Cerebellar cortex (tissue), 1 donor: ENCODE data around the gene DCBLD2.

Source experiments
- DNase-seq: peaks from one replicate; pipeline ENCODE4 v3.0.0-alpha.2; 2015; ENCODE audit warnings: low spot score

The DCBLD2 gene

DNA sequence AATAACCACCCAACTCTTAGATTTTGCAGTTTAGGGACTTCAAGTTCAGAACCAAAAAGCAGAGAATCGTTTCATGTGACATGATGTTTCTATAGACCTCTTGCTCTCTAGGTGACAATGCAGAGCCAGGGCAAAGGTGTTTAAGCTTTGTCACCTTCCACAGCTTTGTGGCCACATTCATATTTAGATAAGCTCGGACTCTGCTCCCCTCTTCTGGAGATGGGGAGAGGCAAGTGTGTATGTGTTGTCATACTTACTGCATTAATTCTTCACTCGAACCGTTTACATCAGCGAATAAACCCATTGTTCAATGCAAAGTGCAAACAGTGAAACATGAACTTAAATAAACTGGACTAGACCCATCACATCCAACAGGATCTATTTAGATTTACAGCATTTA lies 105.2 kb downstream of the DCBLD2 start:
- DNase-seq, result no peak

DNA sequence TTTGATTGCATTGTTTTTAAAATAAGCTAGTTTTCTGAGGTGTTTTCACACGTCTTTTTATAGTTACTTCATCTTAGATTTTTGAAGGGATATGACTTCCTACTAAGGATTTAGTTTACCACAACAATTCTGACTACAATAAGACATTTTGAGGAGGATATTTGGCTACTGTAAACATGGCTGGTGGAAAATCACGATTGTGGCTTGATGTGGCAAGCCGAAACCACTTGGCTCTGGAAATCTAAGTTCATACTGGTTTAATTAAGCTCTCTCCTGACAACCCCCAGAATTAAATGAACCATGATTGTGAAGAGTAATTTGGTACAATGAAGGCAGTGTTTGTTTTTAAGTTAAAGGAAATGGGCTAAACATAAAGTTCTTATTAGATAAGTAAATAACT lies 107.5 kb downstream of the DCBLD2 start:
- no peak for DNase-seq

GRCh38 chr3:98791341-98792325 lies 109.9 kb downstream of the DCBLD2 start:
- DNase-seq, result no peak

DNA sequence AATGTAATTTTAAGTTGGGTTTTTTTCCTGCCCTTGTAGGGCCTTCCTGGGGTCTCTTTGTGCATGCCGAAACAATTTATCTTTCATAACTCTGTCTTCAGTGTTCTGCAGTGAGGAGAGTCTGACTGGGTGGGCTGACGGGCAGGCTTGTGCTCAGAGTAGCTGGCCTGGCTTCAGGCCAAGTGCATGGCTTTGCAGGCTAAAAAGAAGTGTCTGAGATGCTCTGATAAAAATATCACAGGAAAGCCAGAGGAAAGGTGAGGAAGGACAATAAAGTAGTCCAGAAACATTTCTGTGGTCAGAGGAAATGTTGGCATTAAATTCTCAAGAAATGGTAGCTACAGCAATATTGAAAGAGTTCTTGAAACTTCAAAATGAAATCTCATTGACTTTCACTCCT lies 112.8 kb downstream of the DCBLD2 start:
- DNase-seq, result no peak

GRCh38 chr3:98787181-98787580 lies 114.3 kb downstream of the DCBLD2 start:
- no peak for DNase-seq

DNA sequence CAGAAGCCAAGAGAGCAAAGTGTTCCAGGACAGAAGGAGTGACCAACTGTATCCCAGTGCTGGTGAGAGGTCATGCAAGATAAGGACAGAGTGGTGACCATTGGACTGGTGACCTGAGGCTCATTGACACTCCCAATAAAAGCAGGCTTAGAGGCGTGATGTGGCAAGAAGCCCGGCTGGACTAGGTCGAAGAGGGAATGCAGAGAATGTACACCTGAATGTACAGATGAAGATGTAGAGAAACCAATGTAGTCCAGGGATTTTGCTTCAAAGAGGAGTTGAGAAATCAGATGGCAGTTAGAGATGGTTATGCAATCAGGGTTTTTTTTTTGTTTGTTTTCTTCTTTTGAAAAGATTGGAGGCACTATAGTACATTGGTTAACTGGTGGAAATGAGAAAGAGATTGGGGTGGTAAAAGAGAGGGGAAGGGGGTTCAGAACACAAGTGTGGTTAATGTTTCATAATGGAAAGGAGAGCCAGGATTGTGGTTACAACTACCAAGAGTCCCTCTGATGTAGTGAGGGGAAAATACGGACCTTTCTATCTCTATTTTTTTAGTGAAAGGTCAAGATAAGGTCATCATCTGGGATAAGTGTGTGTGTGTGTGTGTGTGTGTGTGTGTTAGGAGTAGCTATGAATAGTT lies 115.0 kb downstream of the DCBLD2 start:
- no peak for DNase-seq

GRCh38 chr3:98784666-98785600 lies 116.6 kb downstream of the DCBLD2 start:
- DNase-seq, result no peak

- no peak for DNase-seq
These were observed 117.5 kb downstream of the DCBLD2 start for GRCh38 chr3:98784042-98784441.

DNA sequence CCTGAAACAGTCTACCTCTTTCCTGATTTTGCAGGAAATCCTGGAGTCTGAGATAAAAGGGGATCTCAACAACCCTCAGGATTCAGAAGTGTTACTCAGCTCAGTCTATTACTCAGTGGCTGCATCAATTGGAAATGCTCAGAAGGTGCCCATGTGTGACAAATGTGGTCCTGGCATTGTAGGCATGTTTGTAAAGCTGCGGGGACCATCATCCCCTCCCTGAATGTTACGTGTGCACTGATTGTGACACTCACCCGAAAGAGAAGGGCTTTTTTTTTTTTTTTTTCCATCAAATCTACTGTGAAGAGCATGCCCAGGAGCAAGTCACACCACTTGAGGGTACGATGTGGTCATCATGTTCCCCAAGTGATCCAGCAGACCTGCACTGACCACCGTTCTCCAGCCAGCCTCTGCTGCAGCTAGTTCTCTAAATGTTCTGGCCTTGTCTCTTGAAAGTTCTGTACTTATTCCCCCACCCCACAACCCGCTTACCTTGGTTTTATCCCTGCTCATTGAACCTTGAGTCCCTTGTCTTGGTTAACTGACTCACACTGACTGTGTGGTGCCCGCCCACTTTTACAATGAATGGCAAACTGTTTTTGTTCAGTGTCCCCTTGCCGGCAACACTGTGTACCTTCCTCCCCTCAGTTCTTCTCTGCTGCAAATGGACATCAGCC lies 118.5 kb downstream of the DCBLD2 start:
- no peak for DNase-seq

- DNase-seq, result no peak
These were observed 121.2 kb downstream of the DCBLD2 start for GRCh38 chr3:98780343-98780742.

- no peak for DNase-seq
These were observed 121.8 kb downstream of the DCBLD2 start for GRCh38 chr3:98779541-98780335.

DNA sequence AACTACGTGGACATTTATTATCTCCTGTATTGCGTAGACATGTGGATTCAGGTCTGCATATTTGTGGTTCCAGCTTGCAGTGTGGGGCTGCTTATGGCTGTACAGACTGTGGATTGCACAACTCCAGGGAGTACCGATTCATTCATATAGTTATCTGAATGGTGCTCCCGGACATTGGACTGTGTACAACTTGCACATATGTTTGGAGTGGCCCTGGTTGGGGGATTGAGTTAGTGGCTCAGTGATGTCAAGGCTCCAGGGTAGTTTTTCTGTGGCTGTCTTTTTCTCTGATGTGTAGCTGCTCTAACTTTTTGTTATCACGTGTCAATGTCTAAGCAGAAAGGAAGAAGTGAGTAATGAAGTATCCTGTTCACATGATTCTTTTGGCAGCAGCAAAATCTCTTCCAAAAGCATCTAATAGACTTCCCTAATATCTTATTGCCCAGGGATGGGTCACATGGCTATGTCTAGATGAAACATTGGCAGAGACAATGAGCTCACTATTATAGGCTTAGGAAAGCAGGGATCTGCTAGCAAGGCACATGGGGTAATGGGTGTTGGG lies 122.6 kb downstream of the DCBLD2 start:
- no peak for DNase-seq

- no peak for DNase-seq
These were observed 123.1 kb downstream of the DCBLD2 start for GRCh38 chr3:98778383-98778782.

DNA sequence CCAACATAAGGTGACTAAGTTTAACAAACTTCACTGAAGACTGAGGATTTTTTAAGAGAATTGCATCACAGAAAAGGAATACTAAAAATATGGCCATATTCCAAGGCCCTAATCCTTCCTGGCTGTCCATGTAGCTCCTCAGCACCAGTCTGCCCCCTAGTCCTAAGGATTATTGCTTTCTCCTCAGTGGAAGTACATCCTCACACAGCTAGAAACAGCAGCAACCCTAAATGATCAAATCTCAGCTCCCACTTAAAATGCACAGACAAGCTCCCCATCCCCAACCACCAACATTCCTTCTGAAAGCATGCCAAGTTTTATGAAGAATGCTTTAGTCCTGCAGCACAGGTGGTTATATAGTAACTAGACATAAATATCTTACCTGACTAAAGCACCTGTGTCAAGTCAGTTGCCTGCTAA lies 123.7 kb downstream of the DCBLD2 start:
- no peak for DNase-seq

GRCh38 chr3:98777286-98777685 lies 124.2 kb downstream of the DCBLD2 start:
- DNase-seq, result no peak

DNA sequence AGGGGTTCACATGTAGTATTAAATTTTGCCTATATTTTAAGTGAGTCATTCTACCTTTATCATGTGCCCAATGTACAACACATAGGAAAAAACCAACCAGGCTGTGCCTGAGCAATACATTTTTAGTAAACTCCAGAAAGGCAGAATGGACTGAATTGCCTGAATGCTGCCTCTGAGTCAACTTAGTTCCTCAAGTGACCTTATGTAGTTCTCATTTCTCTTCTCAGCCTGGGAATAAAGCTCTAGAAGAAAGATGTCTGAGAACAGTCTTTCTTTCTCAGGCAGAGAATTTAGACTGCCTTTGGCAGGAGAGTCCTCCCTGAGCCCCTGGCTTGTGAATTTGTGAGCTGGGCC lies 125.4 kb downstream of the DCBLD2 start:
- DNase-seq, result no peak

GRCh38 chr3:98775459-98776139 lies 125.9 kb downstream of the DCBLD2 start:
- DNase-seq, result no peak

GRCh38 chr3:98772022-98772421 lies 129.5 kb downstream of the DCBLD2 start:
- no peak for DNase-seq

DNA sequence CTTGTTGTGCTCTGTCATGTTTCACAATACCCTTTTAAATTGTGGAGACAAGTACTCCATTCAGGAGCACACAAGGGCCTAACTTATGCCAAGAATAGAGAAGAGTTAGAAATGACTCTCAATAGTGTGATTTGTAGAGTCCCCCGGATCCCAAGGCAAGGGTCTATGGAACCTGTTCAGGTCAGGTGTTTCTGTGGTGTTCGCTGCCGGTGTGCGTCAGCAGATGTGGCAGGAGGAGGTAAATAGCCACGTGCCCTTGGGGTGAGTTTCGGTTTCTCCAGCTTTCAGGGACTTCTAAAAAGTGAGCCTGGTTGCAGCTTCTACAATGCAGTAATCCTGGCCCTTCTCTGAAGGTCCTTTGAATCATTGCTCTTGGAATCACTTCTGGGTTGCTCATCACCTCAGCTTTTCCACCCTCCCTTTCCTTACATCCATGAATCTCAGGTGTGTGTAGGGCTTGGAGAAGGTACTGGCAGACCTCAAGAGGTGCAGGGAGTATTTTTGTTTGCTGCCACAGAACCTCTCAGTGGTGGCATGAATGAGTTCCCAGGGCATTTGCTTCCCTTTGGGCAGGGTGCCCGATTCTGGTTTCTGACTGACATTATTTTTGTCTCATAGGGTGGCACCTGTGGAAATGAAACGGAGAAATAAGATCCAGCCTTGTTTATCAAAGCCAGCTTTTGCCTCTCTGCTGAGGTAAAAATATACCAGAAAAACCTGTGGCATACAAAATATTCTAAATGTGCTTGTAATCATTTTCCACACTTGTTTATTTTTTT lies 131.0 kb downstream of the DCBLD2 start:
- DNase-seq, result peak; percentile 24
